Muscle layer of colon (tissue), 2 donors: Measurements from ENCODE around the gene LIPI.

ENCODE experiments used
- H3K27ac ChIP-seq: one replicate; pipeline ENCODE4 v1.7.0; 2013; ENCODE audit warnings: low read depth, mild to moderate bottlenecking, low read length, moderate library complexity
- H3K27me3 ChIP-seq, 2 donors: one replicate each; pipeline ENCODE4 v1.7.0; 2013; ENCODE audit warnings: low read length in 2 of 2, mild to moderate bottlenecking in 2 of 2; ENCODE audit not compliant: insufficient read depth in 2 of 2, control insufficient read depth in 1 of 2
- H3K36me3 ChIP-seq: one replicate; pipeline ENCODE4 v1.7.0; 2013; ENCODE audit warnings: mild to moderate bottlenecking, low read length; ENCODE audit not compliant: insufficient read depth
- H3K4me1 ChIP-seq: one replicate; pipeline ENCODE4 v1.7.0; 2013; ENCODE audit warnings: mild to moderate bottlenecking, low read length; ENCODE audit not compliant: insufficient read depth
- H3K4me3 ChIP-seq, 2 donors: one replicate each; pipeline ENCODE4 v1.7.0; 2013; ENCODE audit warnings: low read length in 2 of 2, low read depth in 1 of 2, mild to moderate bottlenecking in 1 of 2, moderate library complexity in 1 of 2
- H3K9ac ChIP-seq: one replicate; pipeline ENCODE4 v1.7.0; 2013; ENCODE audit warnings: low read length
- H3K9me3 ChIP-seq: one replicate; pipeline ENCODE4 v1.7.0; 2013; ENCODE audit warnings: mild to moderate bottlenecking, low read length
- donor health status: abdominal sarcoma.
- donor health status: Adenocarcinoma of cecum.

Gene LIPI

GRCh38 chr21:14210738-14211137 is at the start of gene LIPI:
LIPI (minus strand) TSS chr21:14210955; CDS start chr21:14210845, 110 bp downstream.
- no peak within 1 kb of the TSS for H3K27ac ChIP-seq
- H3K36me3 ChIP-seq, result no peaks in the 10 kb centered on the region
- H3K9ac ChIP-seq, result no peak within 1 kb of the TSS
- no peaks in the 10 kb centered on the region for H3K4me1 ChIP-seq
- H3K9me3 ChIP-seq, result no peaks in the 10 kb centered on the region
- H3K4me3 ChIP-seq, result no peak within 1 kb of the TSS
- H3K27me3 ChIP-seq, result no peaks in the 10 kb centered on the region

DNA sequence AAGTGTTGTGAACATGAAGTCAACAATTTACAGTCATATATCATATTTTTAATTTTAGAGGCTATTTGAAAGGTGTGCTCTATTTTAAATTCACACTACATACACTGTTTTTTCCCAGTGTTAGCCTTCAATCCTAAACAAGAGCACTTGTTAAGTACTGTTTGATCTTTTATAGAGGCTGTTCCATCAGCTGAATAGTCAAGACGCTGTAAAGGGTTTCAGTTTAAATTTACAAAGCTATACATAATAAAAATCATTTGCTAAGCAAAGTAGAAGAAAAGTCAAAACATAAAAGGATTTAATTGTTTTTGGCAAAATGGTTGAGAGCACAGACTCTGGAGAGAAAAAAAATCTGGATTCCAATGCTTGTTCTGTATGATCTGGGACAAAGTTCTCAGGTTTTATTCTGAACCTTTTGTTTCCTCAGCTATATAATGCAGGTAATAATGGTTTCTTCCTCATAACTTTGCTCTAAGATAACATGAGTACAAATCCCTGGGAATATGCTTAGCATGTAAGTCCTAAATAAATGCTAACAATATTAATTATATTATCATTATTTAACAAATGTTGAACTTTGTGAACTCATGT is 49.5 kb upstream of the LIPI start:
- no peak overlapping the region for H3K4me3 ChIP-seq
- no peaks in the 10 kb centered on the region for H3K4me1 ChIP-seq
- no peak overlapping the region for H3K27ac ChIP-seq
- H3K27me3 ChIP-seq, result no peaks in the 10 kb centered on the region
- no peaks in the 10 kb centered on the region for H3K9me3 ChIP-seq
- H3K36me3 ChIP-seq, result no peaks in the 10 kb centered on the region
- no peak overlapping the region for H3K9ac ChIP-seq

DNA sequence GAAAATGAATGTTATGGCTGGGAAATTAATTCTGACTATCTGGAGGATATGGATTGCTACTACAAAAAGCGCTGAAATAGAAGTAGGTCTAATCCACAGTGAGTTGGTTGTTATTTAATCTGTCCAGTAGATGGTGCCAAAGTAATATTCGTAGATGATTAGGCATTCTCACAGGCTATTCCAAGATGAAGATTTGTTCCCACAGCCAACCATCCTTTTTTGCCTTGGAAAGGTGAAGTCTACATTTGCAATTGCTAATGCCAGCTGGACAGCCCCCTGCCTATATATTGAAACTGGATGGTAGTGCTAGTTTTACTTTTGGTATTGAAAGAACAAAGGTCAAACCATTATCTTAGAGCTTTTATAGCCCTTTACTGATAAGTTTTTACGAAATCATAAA is 49.0 kb upstream of the LIPI start:
- H3K4me1 ChIP-seq, result no peaks in the 10 kb centered on the region
- no peak overlapping the region for H3K4me3 ChIP-seq
- H3K9ac ChIP-seq, result no peak overlapping the region
- H3K36me3 ChIP-seq, result no peaks in the 10 kb centered on the region
- H3K27ac ChIP-seq, result no peak overlapping the region
- H3K27me3 ChIP-seq, result no peaks in the 10 kb centered on the region
- no peaks in the 10 kb centered on the region for H3K9me3 ChIP-seq

DNA sequence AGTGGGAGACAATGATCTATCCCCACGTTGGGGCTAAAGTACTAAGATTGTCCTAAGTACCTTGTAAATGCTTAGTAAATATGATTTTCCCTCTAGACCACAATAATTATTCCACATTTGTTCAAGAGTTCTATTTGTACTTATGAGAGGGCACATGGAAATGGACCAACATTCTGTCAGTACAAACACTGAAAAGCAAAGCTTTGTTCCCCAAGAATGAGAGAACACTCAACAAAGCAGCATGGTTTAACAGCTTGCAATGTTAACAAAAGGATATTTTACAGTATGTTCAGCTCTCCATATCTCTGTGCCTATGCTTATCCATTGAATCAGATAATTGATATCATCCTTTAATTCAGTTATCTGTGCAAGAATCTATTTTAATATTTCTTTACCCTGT is 40.6 kb upstream of the LIPI start:
- H3K4me1 ChIP-seq, result no peaks in the 10 kb centered on the region
- H3K27me3 ChIP-seq, result no peaks in the 10 kb centered on the region
- H3K27ac ChIP-seq, result no peak overlapping the region

GRCh38 chr21:14245711-14246110 is 35.0 kb upstream of the LIPI start:
- no peak overlapping the region for H3K4me3 ChIP-seq
- no peaks in the 10 kb centered on the region for H3K27me3 ChIP-seq
- H3K36me3 ChIP-seq, result no peaks in the 10 kb centered on the region
- H3K9ac ChIP-seq, result no peak overlapping the region
- no peak overlapping the region for H3K27ac ChIP-seq
- H3K4me1 ChIP-seq, result no peaks in the 10 kb centered on the region
- no peaks in the 10 kb centered on the region for H3K9me3 ChIP-seq

More for the DNA sequence above, 40.6 kb upstream of the LIPI start:
- H3K4me3 ChIP-seq, result no peak overlapping the region
- H3K36me3 ChIP-seq, result no peaks in the 10 kb centered on the region
- no peak overlapping the region for H3K9ac ChIP-seq
- no peaks in the 10 kb centered on the region for H3K9me3 ChIP-seq

DNA sequence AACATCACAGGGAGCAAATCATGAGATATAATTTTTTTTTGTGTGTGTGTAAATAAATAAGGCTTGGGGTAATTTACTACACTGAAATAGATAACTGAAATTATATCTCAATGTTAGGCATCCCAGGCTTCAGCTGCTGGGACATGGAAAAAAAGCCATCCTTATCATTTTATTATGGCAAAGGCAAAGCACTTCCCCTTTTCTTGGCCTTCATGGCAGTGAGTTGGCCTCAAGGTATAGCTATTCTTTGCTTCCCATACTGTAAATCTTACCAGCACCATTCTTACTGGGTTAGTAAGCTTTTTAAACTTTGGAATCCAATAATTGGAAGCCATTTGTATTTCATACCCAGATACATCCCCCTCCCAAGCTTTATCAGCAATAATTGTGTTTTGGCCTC is 34.2 kb upstream of the LIPI start:
- no peaks in the 10 kb centered on the region for H3K9me3 ChIP-seq
- H3K27me3 ChIP-seq, result no peaks in the 10 kb centered on the region

GRCh38 chr21:14243874-14244273 is 33.1 kb upstream of the LIPI start:
- Histone ChIP-seq H3K27ac (no peak overlapping the region), H3K36me3 (no peaks in the 10 kb centered on the region), H3K4me3 (no peak overlapping the region), H3K9me3 (no peaks in the 10 kb centered on the region), H3K27me3 (no peaks in the 10 kb centered on the region), H3K4me1 (no peaks in the 10 kb centered on the region), H3K9ac (no peak overlapping the region)

More for the DNA sequence above, 34.2 kb upstream of the LIPI start:
- no peaks in the 10 kb centered on the region for H3K36me3 ChIP-seq
- H3K4me3 ChIP-seq, result no peak overlapping the region
- no peak overlapping the region for H3K27ac ChIP-seq
- H3K4me1 ChIP-seq, result no peaks in the 10 kb centered on the region
- H3K9ac ChIP-seq, result no peak overlapping the region

GRCh38 chr21:14243461-14243860 is 32.7 kb upstream of the LIPI start:
- Histone ChIP-seq H3K27me3 (no peaks in the 10 kb centered on the region), H3K9ac (no peak overlapping the region), H3K36me3 (no peaks in the 10 kb centered on the region), H3K4me1 (no peaks in the 10 kb centered on the region), H3K27ac (no peak overlapping the region), H3K4me3 (no peak overlapping the region), H3K9me3 (no peaks in the 10 kb centered on the region)

- Histone ChIP-seq H3K27ac (no peak overlapping the region), H3K27me3 (no peaks in the 10 kb centered on the region), H3K9me3 (no peaks in the 10 kb centered on the region), H3K9ac (no peak overlapping the region), H3K4me3 (no peak overlapping the region), H3K36me3 (no peaks in the 10 kb centered on the region), H3K4me1 (no peaks in the 10 kb centered on the region)
These were observed 30.5 kb upstream of the LIPI start for GRCh38 chr21:14241297-14241696.

DNA sequence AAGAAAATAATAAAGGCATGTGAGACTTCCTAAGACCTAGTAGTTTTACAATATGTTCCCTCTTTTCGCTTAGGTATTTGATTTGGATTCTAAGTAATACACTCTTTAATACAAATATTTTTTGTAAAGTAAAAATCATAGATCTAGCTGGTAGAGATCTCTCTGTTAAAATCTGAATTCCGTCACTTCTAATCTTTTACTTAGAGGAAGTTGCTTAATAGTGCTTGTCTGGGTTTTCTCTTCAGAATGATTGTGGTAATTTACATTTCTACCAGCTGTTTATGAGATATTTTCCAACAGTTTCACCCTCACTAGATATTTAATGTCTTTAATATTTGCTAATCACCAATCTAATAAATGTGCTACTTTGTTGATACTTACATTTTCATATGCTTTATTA is 28.5 kb upstream of the LIPI start:
- no peaks in the 10 kb centered on the region for H3K9me3 ChIP-seq
- no peaks in the 10 kb centered on the region for H3K4me1 ChIP-seq
- no peak overlapping the region for H3K9ac ChIP-seq
- no peaks in the 10 kb centered on the region for H3K36me3 ChIP-seq
- no peak overlapping the region for H3K4me3 ChIP-seq
- no peak overlapping the region for H3K27ac ChIP-seq
- no peaks in the 10 kb centered on the region for H3K27me3 ChIP-seq

- Histone ChIP-seq H3K27ac (no peak overlapping the region), H3K4me3 (no peak overlapping the region)
These were observed 25.4 kb upstream of the LIPI start for GRCh38 chr21:14236180-14236579.

GRCh38 chr21:14235101-14235500 is 24.3 kb upstream of the LIPI start:
- Histone ChIP-seq H3K4me1 (no peaks in the 10 kb centered on the region), H3K9ac (no peak overlapping the region), H3K4me3 (no peak overlapping the region), H3K27me3 (no peaks in the 10 kb centered on the region), H3K27ac (no peak overlapping the region), H3K36me3 (no peaks in the 10 kb centered on the region), H3K9me3 (no peaks in the 10 kb centered on the region)

More at GRCh38 chr21:14236180-14236579, 25.4 kb upstream of the LIPI start:
- H3K36me3 ChIP-seq, result no peaks in the 10 kb centered on the region
- no peak overlapping the region for H3K9ac ChIP-seq
- no peaks in the 10 kb centered on the region for H3K27me3 ChIP-seq
- no peaks in the 10 kb centered on the region for H3K9me3 ChIP-seq
- no peaks in the 10 kb centered on the region for H3K4me1 ChIP-seq
